Hematopoietic multipotent progenitor cell treated with erythropoietin and hydrocortisone succinate and interleukin-3 and kit ligand, for 17 days (in vitro differentiated cells): Measurements from ENCODE around the gene DZIP1.
"Not testable (repeated sequence)": the region's sequence is repeated elsewhere in the genome, so short reads cannot be mapped to it uniquely, and the experiment has no call there.

Source experiments
- DNase-seq: peaks from one replicate; pipeline ENCODE4 v3.0.0-alpha.2; 2015; ENCODE audit warnings: low spot score

The DZIP1 gene

GRCh38 chr13:95644601-95645052 lies at the start of gene DZIP1:
DZIP1 (minus strand) TSS chr13:95644706; CDS start chr13:95642029, 2,677 bp downstream.
- no peak for DNase-seq

DNA sequence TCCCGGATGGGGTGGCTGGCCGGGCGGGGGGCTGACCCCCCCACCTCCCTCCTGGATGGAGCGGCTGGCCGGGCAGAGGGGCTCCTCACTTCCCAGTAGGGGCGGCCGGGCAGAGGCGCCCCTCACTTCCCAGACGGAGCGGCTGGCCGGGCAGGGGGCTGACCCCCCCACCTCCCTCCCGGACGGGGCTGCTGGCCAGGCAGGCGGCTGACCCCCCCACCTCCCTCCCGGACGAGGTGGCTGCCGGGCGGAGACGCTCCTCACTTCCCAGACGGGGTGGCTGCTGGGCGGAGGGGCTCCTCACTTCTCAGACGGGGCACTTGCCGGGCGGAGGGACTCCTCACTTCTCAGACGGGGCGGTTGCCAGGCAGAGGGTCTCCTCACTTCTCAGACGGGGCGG lies 46.5 kb upstream of the DZIP1 start:
- DNase-seq: not testable (repeated sequence)

DNA sequence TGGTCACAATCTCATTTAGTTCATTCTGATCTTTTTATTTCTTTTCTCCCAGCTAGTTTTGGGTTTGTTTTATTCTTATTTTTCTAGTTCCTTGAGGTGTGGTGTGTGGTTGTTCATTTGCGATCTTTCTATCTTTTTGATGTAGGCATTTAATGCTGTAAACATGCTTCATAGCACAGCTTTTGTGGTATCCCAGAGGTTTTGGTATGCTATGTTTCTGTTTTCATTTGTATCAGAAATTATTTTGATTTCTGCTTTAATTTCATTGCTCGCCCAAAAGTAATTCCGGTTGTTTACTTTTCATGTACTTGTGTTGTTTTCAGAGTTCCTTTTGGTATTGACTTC lies 45.0 kb upstream of the DZIP1 start:
- no peak for DNase-seq

DNA sequence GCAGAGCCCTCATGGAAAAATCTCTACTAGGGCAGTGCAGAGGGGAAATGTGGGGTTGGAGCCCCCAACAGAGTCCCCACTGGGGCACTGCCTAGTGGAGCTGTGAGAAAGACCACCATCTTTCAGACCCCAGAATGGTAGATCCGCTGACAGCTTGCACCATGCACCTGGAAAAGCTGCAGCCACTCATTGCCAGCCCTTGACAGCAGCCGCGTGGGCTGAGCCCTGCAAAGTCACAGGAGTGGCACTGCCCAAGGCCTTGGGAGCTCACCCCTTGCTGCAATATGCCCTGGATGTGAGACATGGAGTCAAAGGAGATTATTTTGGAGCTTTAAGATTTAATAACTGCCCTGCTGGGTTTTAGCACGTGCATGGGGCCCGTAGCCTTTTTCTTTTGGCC lies 40.5 kb upstream of the DZIP1 start:
- DNase-seq: not testable (repeated sequence)

- no peak for DNase-seq
Observed at GRCh38 chr13:95684418-95684817, 39.9 kb upstream of the DZIP1 start.

DNA sequence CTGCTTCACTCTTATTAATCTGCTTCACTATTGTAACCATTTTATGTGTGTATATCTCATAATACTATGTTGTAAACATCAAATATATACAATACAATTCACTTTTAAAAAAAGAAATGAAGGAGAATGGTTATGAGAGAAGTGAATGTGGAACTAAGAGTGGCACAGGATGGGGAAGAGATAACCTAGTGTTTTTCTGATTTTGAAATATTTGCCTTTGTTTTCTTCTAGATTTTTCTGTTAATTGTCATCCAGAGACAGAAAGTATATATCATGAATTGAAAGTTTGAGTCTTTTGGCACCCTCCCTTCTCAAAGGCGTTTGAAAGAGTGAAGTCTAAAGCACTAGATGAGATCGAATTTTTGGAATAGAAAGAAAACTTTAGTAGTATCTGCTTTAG lies 35.2 kb upstream of the DZIP1 start:
- no peak for DNase-seq

GRCh38 chr13:95678967-95679366 lies 34.5 kb upstream of the DZIP1 start:
- no peak for DNase-seq

DNA sequence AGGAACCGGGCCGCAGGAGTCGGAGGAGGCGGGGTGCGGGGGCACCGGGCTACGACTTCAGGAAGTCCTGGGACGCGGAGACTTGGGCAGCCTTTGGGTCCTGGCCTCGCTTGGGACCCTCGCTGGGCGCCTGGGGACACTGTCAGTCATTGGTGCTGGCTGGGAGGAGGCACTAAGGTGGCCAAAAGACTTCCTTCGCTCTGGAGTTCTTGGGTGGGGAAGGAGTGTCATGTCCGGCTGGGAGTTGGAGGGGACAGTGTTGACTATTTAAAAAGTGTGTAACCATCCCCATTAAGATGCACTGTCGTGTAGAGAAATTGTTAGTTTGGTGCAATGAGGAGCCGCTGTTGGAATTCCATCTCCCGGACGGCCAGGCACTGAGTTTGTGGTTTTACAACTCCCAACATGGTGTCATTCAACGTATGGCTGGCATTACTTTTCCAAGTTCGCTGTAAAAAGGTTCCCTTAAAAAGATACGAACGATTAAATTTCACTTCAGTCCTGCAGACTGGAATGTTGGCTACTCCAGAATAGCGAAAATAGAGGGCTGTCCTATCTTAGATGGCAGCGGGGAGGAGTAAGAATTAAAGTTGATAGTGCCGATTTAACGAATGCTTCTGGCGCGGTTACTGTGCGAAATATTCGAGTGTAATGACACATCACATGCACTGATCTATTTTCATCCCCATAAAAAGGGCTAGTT lies 33.2 kb upstream of the DZIP1 start:
- peak; percentile 35 for DNase-seq

GRCh38 chr13:95676762-95677563 lies 32.5 kb upstream of the DZIP1 start, which contains the start of gene DNAJC3:
DNAJC3 (plus strand) TSS chr13:95677139; CDS start chr13:95677256, 117 bp downstream.
- DNase-seq: peak; percentile 96

GRCh38 chr13:95676105-95676761 lies 31.7 kb upstream of the DZIP1 start:
- DNase-seq: no peak

DNA sequence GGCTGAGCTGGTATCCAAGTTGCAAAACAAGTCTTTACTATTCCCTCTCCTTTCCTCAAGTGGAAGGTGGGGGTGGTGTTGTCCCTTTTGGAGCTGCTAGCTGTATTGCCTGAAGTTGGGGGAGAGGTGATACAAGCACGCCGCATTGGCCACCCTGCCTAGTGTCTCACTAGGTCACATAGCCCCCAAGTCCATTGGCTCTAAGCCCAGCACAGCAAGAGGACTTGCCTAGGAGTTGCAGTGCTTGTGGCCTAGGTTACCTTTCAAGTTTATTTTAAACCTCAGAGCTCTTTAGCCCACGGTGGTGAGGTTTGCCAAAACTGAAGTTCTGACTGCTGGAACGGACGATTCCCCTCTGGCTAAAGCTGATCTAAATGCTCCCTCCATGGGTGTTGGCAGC lies 27.1 kb upstream of the DZIP1 start:
- DNase-seq: no peak

DNA sequence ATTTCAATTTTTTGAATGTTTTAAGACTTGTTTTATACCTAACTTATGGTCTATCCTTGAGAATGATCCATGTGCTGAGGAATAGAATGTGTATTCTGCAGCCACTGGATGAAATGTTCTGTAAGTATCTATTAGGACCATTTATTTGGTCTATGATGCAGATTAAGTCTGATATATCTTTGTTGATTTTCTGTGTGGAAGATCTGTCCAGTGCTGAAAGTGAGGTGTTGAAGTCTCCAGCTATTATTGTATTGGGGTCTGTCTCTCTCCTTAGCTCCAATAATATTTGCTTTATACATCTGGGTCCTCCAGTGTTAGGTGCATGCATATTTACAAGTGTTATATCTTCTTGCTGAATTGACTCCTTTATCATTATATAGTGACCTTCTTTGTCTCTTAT lies 22.7 kb upstream of the DZIP1 start:
- DNase-seq: not testable (repeated sequence)

DNA sequence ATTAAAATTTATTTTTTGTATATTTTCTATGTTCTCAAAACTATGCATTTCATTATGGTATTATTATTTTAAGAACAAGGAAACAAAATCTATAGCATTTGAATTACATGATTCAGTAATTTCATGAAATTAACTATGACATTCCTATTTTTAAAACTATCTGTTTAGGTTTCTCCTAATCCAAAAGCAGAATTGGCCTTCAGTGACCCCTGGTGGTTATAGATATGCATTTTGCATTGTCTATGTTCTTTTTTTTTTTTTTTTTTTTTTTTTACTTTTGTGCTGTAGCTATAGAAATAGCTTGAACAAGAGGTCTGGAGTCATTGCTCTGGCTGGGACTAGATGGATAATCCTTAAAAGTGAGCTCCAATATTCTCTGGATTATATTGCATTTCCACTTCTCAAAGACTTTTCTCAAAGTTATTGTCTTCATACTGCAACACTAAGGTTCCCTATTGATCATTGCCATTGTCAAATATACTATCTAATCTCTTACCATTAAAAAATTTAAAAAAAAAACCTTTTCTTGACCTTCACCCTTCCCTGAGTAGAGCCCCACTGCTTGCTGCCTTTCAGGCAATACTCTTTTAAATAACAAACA lies 16.6 kb upstream of the DZIP1 start:
- peak; percentile 13 for DNase-seq

DNA sequence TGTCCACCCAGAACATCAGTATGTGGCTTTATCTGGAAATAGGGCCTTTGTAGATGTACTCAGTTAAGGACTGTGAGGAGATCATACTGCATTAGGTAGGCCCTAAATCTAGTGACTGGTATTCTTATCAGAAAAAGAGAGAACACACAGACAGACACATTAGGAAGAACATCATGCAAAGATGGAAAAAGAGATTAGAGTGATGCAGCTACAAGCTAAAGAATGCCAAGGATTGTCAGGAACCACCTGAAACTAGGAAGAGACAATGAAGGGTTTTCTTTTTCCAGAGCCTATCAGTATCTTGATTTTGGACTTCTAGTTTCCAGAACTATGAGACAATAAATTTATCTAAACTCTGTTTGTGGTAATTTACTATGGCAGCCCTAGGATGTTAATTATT lies 15.0 kb upstream of the DZIP1 start:
- DNase-seq: no peak

DNA sequence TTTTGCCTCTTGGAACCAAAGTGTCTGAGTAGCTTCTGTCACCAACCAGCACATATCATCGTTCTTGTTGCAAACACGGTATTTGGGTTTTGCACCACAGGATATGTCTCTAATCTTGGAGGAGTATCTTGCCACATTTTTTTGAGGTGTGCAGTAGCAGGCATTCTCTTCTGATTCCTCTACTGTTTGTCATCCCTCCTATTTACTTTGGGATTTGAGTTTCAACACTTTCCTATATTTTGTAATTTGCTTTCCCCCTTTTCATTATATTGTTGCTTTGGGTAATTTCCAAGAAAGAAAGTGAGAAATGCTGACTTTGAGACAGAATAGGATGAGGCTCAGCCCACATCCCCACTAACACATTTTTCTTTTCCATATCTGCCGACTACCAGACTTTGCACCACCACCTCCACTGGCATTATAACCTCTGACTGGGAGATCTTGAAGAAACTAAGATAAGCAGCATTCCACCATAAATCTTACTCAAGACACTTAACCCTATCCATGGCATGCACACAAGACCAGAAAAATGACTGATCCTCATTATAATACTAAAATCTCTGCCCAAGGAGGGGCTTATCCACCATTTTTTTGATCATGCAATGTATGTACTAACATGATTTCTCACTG lies 12.0 kb upstream of the DZIP1 start:
- no peak for DNase-seq

DNA sequence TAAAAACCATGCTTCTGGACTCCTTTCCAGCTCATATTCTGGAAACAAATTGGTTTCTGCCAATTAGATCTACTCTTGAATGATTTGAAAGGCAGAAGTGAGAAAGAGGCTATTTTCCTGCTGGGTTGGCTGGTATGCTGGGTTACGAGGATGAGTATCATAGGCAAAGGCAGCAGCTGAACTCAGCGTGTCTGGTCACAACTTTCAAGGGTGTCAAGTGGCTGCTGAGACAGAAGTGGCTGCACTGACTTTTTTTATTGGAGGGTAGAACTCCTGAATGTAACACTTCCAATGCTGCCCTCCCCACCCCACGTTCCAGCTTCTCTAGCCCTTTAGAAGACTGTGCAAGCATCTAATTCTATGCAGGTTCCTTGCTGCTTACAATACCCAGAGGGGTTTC lies 8.3 kb upstream of the DZIP1 start:
- no peak for DNase-seq

GRCh38 chr13:95652244-95652764 lies 7.8 kb upstream of the DZIP1 start:
- no peak for DNase-seq

DNA sequence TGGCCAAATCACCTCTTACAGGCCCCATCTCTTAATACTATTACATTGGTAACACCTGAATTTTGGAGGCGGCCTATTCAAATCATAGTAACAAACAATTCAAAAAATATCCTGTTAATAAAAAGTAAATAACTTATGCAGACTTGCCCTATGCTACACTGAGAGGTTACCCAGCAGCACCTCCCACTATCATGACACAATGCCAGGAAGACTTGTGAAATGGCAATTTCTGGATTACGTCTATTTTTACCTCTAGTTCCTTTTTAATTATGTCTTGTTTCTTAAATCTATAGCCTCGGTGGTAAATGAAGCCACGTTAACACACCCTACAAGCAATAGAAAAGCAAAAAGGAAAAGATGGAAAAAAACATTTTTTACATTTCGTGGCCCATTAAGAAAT lies 6.2 kb upstream of the DZIP1 start:
- no peak for DNase-seq

DNA sequence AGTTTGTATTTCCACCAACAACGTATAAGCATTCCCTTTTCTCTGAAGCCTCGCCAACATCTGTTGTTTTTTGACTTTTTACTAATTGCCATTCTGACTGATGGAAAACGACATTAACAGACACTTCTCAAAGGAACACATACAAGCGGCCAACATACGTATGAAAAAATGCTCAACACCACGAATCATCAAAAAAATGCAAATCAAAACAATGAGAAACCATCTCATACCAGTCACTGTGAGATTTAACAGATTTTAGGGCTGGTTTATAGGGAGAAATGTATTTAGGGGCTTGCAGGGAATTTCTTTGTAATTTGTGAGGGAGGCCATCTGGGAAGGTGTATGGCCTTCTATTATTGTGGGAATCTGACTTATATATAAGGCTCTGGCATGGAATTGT lies 2.8 kb upstream of the DZIP1 start:
- no peak for DNase-seq

DNA sequence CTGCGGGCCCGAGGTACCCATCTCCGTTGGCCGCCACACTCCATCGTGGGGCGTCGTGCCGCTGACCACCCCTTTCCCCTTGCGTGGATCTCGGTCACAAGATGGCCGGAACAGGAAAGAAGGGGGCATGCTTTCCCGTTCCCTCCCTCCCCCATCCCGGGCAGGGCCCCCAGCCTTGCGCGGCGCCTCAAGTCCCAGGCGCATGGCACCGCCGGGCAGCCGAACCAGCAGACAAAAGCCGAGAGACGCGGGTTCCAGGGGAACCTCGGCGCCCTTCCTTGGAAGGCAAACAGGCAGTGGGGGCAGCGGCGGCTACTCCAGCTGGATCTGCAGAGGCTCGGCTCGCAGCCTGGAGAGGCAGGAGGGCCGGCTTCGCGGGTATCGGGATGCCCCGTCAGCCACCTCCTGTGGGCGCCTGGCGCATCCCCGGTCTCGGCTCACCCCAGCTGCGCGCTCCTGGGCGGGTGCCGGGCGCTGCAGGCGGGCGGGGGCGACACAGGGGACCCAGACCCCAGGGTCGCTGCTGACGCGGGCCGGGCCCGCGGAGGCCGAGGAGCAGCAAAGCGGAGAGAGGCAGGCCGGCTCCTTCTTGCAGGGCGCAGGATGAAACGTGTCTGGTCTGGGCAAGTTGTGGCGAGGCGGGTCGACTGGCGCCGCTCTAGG lies 439 bp downstream of the DZIP1 start:
- no peak for DNase-seq

GRCh38 chr13:95643571-95643935 lies 953 bp downstream of the DZIP1 start:
- DNase-seq: no peak
